Uterus (tissue), 4 donors: ENCODE data around the gene MPZL3. TPM values are rescaled to one million over a fixed set of nuclear protein-coding genes. Genes with fewer than 3 reads are reported as not detected.

Experiments
- DNase-seq, 2 donors: peaks; one replicate each; pipeline ENCODE4 v3.0.0-alpha.2; 2019 to 2020
- H3K27ac ChIP-seq, 2 donors: fragments of 200-600 bp; sonication (generic); 1 replicate in 1 of 2; 2 replicates in 1 of 2; pipeline ENCODE4 v1.5.1; 2016 to 2018
- H3K27me3 ChIP-seq, 2 donors: fragments of 200-600 bp; sonication (generic); one replicate each; pipeline ENCODE4 v1.5.1; 2018 to 2019; ENCODE audit warnings: control low read depth in 1 of 2
- H3K36me3 ChIP-seq, 2 donors: fragments of 200-600 bp; sonication (generic); one replicate each; pipeline ENCODE4 v1.5.1; 2019; ENCODE audit warnings: control low read depth in 1 of 2
- H3K4me1 ChIP-seq, 2 donors: fragments of 200-600 bp; sonication (generic); one replicate each; pipeline ENCODE4 v1.5.1; 2018 to 2019; ENCODE audit warnings: control low read depth in 1 of 2
- H3K4me3 ChIP-seq, 2 donors: fragments of 200-600 bp; sonication (generic); 1 replicate in 1 of 2; 2 replicates in 1 of 2; pipeline ENCODE4 v1.5.1; 2018 to 2019; ENCODE audit warnings: mild to moderate bottlenecking in 1 of 2
- H3K9me3 ChIP-seq, 2 donors: fragments of 200-600 bp; sonication (generic); one replicate each; pipeline ENCODE4 v1.5.1; 2019; ENCODE audit warnings: control low read depth in 1 of 2
- CTCF ChIP-seq, 4 experiments: fragments of 200-600 bp in 2 of 4; fragments of 450-650 bp in 2 of 4; sonication (generic) in 2 of 4; IDR thresholded peaks; one replicate each; pipeline ENCODE4 v1.5.1; 2016 to 2019; ENCODE audit warnings: antibody characterized with exemption in 4 of 4, mild to moderate bottlenecking in 2 of 4, moderate library complexity in 1 of 4
- POLR2A ChIP-seq, 2 donors: fragments of 450-650 bp; IDR thresholded peaks; one replicate each; pipeline ENCODE4 v1.6.1; 2016; ENCODE audit warnings: antibody characterized with exemption in 2 of 2, mild to moderate bottlenecking in 1 of 2, moderate library complexity in 1 of 2
- intact Hi-C: fragments of 100-400 bp; cut with DNase I; formaldehyde crosslinking; loops from one replicate; pipeline ENCODE4 v1.15.1; 2023; ENCODE audit warnings: low total_unique reads
- total RNA-seq, 4 donors: library from RNA; depleted of rRNA in 3 of 4; stranded (reverse); fragments of >200 nt in 3 of 4; gene quantifications; one replicate each; pipeline versions ENCODE4 v1.1.0 to v1.2.4, GENCODE V29; 2014 to 2023
- donor health status: DM: yes; HTN: yes; CAD: no.

MPZL3 gene
- total RNA-seq, 4 donors from 2014 or later, result 0.26 to 8.3 (median 3.3) TPM

GRCh38 chr11:118276422-118276821, 24.3 kb upstream of the MPZL3 start:
- H3K27ac ChIP-seq, result peak overlapping the region in 1 of 2 donors; percentile 63
- peaks cover 0 to 4% of the 10 kb centered on the region in 2 donors for H3K27me3 ChIP-seq
- no peak overlapping the region for H3K4me3 ChIP-seq
- H3K36me3 ChIP-seq, result no peaks in the 10 kb centered on the region
- intact Hi-C loops, result no loop called here
- TF ChIP-seq CTCF (IDR thresholded peaks at IDR 0.05) (no peak), POLR2A (IDR thresholded peaks at IDR 0.05) (no peak)
- no peaks in the 10 kb centered on the region for H3K4me1 ChIP-seq
- no peaks in the 10 kb centered on the region for H3K9me3 ChIP-seq
- DNase-seq, result no peak

GRCh38 chr11:118275176-118275575, 23.0 kb upstream of the MPZL3 start:
- Histone ChIP-seq H3K4me3 (no peak overlapping the region), H3K36me3 (no peaks in the 10 kb centered on the region), H3K4me1 (no peaks in the 10 kb centered on the region), H3K27me3 (peaks cover 0 to 4% of the 10 kb centered on the region in 2 donors), H3K27ac (peak overlapping the region; percentile 52), H3K9me3 (no peaks in the 10 kb centered on the region)
- peak in 1 of 2 donors; percentile 37 for DNase-seq
- intact Hi-C loops, result no loop called here
- TF ChIP-seq CTCF (IDR thresholded peaks at IDR 0.05), result no peak
- TF ChIP-seq POLR2A (IDR thresholded peaks at IDR 0.05), result no peak

GRCh38 chr11:118274186-118274585, 22.0 kb upstream of the MPZL3 start:
- intact Hi-C loops, result no loop called here
- H3K27me3 ChIP-seq, result peaks cover 0 to 4% of the 10 kb centered on the region in 2 donors

GRCh38 chr11:118272001-118272400, 19.8 kb upstream of the MPZL3 start:
- no peaks in the 10 kb centered on the region for H3K9me3 ChIP-seq
- no peaks in the 10 kb centered on the region for H3K36me3 ChIP-seq
- DNase-seq, result no peak
- intact Hi-C loops, result no loop called here
- peaks cover 0 to 4% of the 10 kb centered on the region in 2 donors for H3K27me3 ChIP-seq
- TF ChIP-seq CTCF (IDR thresholded peaks at IDR 0.05) (no peak), POLR2A (IDR thresholded peaks at IDR 0.05) (no peak)
- no peak overlapping the region for H3K27ac ChIP-seq
- H3K4me1 ChIP-seq, result no peaks in the 10 kb centered on the region
- H3K4me3 ChIP-seq, result no peak overlapping the region

More at GRCh38 chr11:118274186-118274585, 22.0 kb upstream of the MPZL3 start:
- Histone ChIP-seq H3K4me3 (no peak overlapping the region), H3K36me3 (no peaks in the 10 kb centered on the region), H3K9me3 (no peaks in the 10 kb centered on the region), H3K27ac (peak overlapping the region; percentile 45 to 52), H3K4me1 (no peaks in the 10 kb centered on the region)
- no peak for TF ChIP-seq POLR2A (IDR thresholded peaks at IDR 0.05)
- no peak for TF ChIP-seq CTCF (IDR thresholded peaks at IDR 0.05)
- no peak for DNase-seq

GRCh38 chr11:118267486-118267885, 15.3 kb upstream of the MPZL3 start:
- H3K27ac ChIP-seq, result peak overlapping the region in 1 of 2 donors; percentile 64
- TF ChIP-seq CTCF (IDR thresholded peaks at IDR 0.05) (no peak), POLR2A (IDR thresholded peaks at IDR 0.05) (no peak)
- intact Hi-C loops, result no loop called here
- no peak overlapping the region for H3K4me3 ChIP-seq
- H3K4me1 ChIP-seq, result no peaks in the 10 kb centered on the region
- DNase-seq, result no peak
- H3K9me3 ChIP-seq, result no peaks in the 10 kb centered on the region
- no peaks in the 10 kb centered on the region for H3K36me3 ChIP-seq
- peaks cover 0 to 3% of the 10 kb centered on the region in 2 donors for H3K27me3 ChIP-seq
